H1 (cell line): ENCODE results near the gene PRRX2. TPM values are rescaled to one million over a fixed set of nuclear protein-coding genes. Genes with fewer than 3 reads are reported as not detected.

Experiments used
- CTCF ChIA-PET: fragments of 300-600 bp; sonication (Branson Sonifier 250); formaldehyde crosslinking; loops from one replicate; lab custom pipeline; 2021; ENCODE audit not compliant: partially characterized antibody; lab: Charles Lee
- POLR2A ChIA-PET: fragments of 300-600 bp; sonication (Branson Sonifier 250); formaldehyde crosslinking; loops from one replicate; lab custom pipeline; 2021; ENCODE audit warnings: inconsistent platforms; ENCODE audit not compliant: partially characterized antibody; lab: Charles Lee
- DNase-seq, 2 experiments: peaks; one replicate each; pipeline versions ENCODE4 v3.0.0 to v3.0.0-alpha.2; 2010 to 2022; ENCODE audit warnings: low spot score in 2 of 2, low read depth in 1 of 2, mixed read lengths in 1 of 2
- FAIRE-seq: peaks from 2 replicates; lab custom pipeline; 2011; peaks lifted over from hg19 to GRCh38; lab: Jason Lieb, UNC
- H2AFZ ChIP-seq: 2 replicates; pipeline ENCODE4 v1.8.1; 2012; ENCODE audit warnings: low read length, inconsistent platforms
- H2AK5ac ChIP-seq: 2 replicates; pipeline ENCODE4 v1.6.1; 2013; ENCODE audit warnings: low read depth, low read length
- H2BK120ac ChIP-seq: replicated peaks from 2 replicates; pipeline ENCODE3; 2013; ENCODE audit warnings: low read depth, low read length, inconsistent platforms
- H2BK12ac ChIP-seq: 2 replicates; pipeline ENCODE4 v1.6.1; 2013; ENCODE audit warnings: low read depth, low read length
- H2BK15ac ChIP-seq: 2 replicates; pipeline ENCODE4 v1.6.1; 2013; ENCODE audit warnings: low read length
- H2BK20ac ChIP-seq: 2 replicates; pipeline ENCODE4 v1.6.1; 2013; ENCODE audit warnings: low read length
- H2BK5ac ChIP-seq: 2 replicates; pipeline ENCODE4 v1.6.1; 2013; ENCODE audit warnings: low read depth, low read length
- H3K14ac ChIP-seq: 2 replicates; pipeline ENCODE4 v1.6.1; 2013; ENCODE audit warnings: inconsistent platforms; ENCODE audit not compliant: insufficient read length
- H3K18ac ChIP-seq: 2 replicates; pipeline ENCODE4 v1.6.1; 2013; ENCODE audit warnings: low read length; ENCODE audit errors: extremely low read depth
- H3K23ac ChIP-seq: 2 replicates; pipeline ENCODE4 v1.6.1; 2013; ENCODE audit warnings: inconsistent platforms; ENCODE audit not compliant: insufficient read length
- H3K23me2 ChIP-seq: 2 replicates; pipeline ENCODE4 v1.6.1; 2013; ENCODE audit warnings: low read depth, low read length
- H3K27ac ChIP-seq: 2 replicates; pipeline ENCODE4 v1.6.1; 2011; ENCODE audit warnings: low read depth, low read length, inconsistent platforms
- H3K27me3 ChIP-seq, 4 experiments: replicated peaks in 1 of 4; 1 replicate in 1 of 4; 2 replicates in 3 of 4; pipeline versions ENCODE4 v1.6.1 to v1.8.1; 2011 to 2013; ENCODE audit warnings: low read length in 3 of 4, mild to moderate bottlenecking in 3 of 4, inconsistent platforms in 2 of 4, mixed read lengths in 2 of 4, moderate library complexity in 1 of 4; ENCODE audit not compliant: control insufficient read depth in 3 of 4, insufficient read depth in 3 of 4; ENCODE audit errors: extremely low read depth in 1 of 4
- H3K36me3 ChIP-seq, 4 experiments: 2 replicates each; pipeline versions ENCODE4 v1.6.1 to v1.8.1; 2011 to 2013; ENCODE audit warnings: mild to moderate bottlenecking in 4 of 4, low read length in 3 of 4, moderate library complexity in 2 of 4, control low read depth in 1 of 4, inconsistent platforms in 1 of 4; ENCODE audit not compliant: insufficient read depth in 4 of 4, control insufficient read depth in 2 of 4
- H3K4ac ChIP-seq: replicated peaks from 2 replicates; pipeline ENCODE3; 2013; ENCODE audit warnings: low read length, low read depth, mixed read lengths, inconsistent platforms; ENCODE audit not compliant: insufficient read length
- H3K4me1 ChIP-seq, 4 experiments: replicated peaks in 1 of 4; 1 replicate in 1 of 4; 2 replicates in 3 of 4; pipeline versions ENCODE4 v1.6.1 to v1.8.1; 2011 to 2013; ENCODE audit warnings: low read length in 3 of 4, inconsistent platforms in 2 of 4, mixed read lengths in 1 of 4; ENCODE audit not compliant: insufficient read depth in 4 of 4, control insufficient read depth in 3 of 4
- H3K4me2 ChIP-seq, 2 experiments: 2 replicates each; pipeline versions ENCODE4 v1.6.1 to v1.8.1; 2011 to 2013; ENCODE audit warnings: low read depth in 2 of 2, low read length in 2 of 2, control low read depth in 1 of 2, inconsistent platforms in 1 of 2, mild to moderate bottlenecking in 1 of 2; ENCODE audit not compliant: insufficient read depth in 1 of 2
- H3K4me3 ChIP-seq, 4 experiments: fragments of 200-600, 300-600 bp in 1 of 4; sonication (generic), shearing (Covaris generic), sonication (Bioruptor Twin) in 1 of 4; 2 replicates each; pipeline versions ENCODE4 v1.5.1 to v1.8.1; 2011 to 2016; ENCODE audit warnings: low read length in 4 of 4, low read depth in 3 of 4, control low read depth in 2 of 4, inconsistent platforms in 2 of 4, mild to moderate bottlenecking in 2 of 4, mixed read lengths in 1 of 4, moderate library complexity in 1 of 4; ENCODE audit not compliant: insufficient read depth in 2 of 4; ENCODE audit errors: extremely low read depth in 1 of 4
- H3K56ac ChIP-seq: replicated peaks from 2 replicates; pipeline ENCODE3; 2013; ENCODE audit warnings: low read depth, mild to moderate bottlenecking, mixed read lengths, low read length, inconsistent platforms; ENCODE audit not compliant: insufficient read length
- H3K79me1 ChIP-seq: 2 replicates; pipeline ENCODE4 v1.6.1; 2013; ENCODE audit warnings: low read depth, low read length, control low read depth
- H3K79me2 ChIP-seq, 2 experiments: 2 replicates each; pipeline versions ENCODE4 v1.6.1 to v1.8.1; 2012 to 2013; ENCODE audit warnings: low read length in 2 of 2, mild to moderate bottlenecking in 2 of 2, inconsistent platforms in 1 of 2; ENCODE audit not compliant: insufficient read depth in 2 of 2, control insufficient read depth in 1 of 2
- H3K9ac ChIP-seq, 4 experiments: replicated peaks in 1 of 4; 1 replicate in 1 of 4; 2 replicates in 3 of 4; pipeline versions ENCODE4 v1.6.1 to v1.8.1; 2011 to 2013; ENCODE audit warnings: low read depth in 3 of 4, low read length in 3 of 4, control low read depth in 2 of 4, mild to moderate bottlenecking in 2 of 4, moderate library complexity in 2 of 4, inconsistent platforms in 1 of 4; ENCODE audit errors: extremely low read depth in 1 of 4
- H3K9me3 ChIP-seq, 2 experiments: 2 replicates each; pipeline versions ENCODE4 v1.6.1 to v1.8.1; 2012 to 2013; ENCODE audit warnings: mild to moderate bottlenecking in 2 of 2, moderate library complexity in 2 of 2, control low read depth in 1 of 2, inconsistent platforms in 1 of 2, low read depth in 1 of 2, low read length in 1 of 2, mixed read lengths in 1 of 2; ENCODE audit not compliant: insufficient read depth in 2 of 2
- H4K20me1 ChIP-seq, 2 experiments: replicated peaks in 1 of 2; 2 replicates each; pipeline versions ENCODE3 to v1.8.1; 2011 to 2013; ENCODE audit warnings: inconsistent platforms in 2 of 2, low read length in 2 of 2, mild to moderate bottlenecking in 1 of 2; ENCODE audit not compliant: insufficient read depth in 2 of 2, control insufficient read depth in 1 of 2
- H4K5ac ChIP-seq: 2 replicates; pipeline ENCODE4 v1.6.1; 2013; ENCODE audit warnings: low read length, low read depth, mixed read lengths, inconsistent platforms; ENCODE audit not compliant: insufficient read length
- H4K8ac ChIP-seq: 2 replicates; pipeline ENCODE4 v1.8.0; 2013; ENCODE audit warnings: mild to moderate bottlenecking, moderate library complexity, low read length, inconsistent platforms; ENCODE audit not compliant: insufficient read depth; ENCODE audit errors: extremely low read depth
- H4K91ac ChIP-seq: replicated peaks from 2 replicates; pipeline ENCODE3; 2013; ENCODE audit warnings: low read length, mixed read lengths, inconsistent platforms; ENCODE audit not compliant: insufficient read length
- ASH2L ChIP-seq: fragments of 200-600, 300-600 bp; sonication (generic); IDR thresholded peaks from one replicate; pipeline ENCODE4 v1.7.1; 2017; ENCODE audit warnings: low read length
- EGR1 ChIP-seq: IDR thresholded peaks from 2 replicates; pipeline ENCODE4 v1.6.1; 2011; ENCODE audit warnings: low read depth, low read length, borderline replicate concordance
- KDM4A ChIP-seq: IDR thresholded peaks from one replicate; pipeline ENCODE4 v1.7.1; 2012; ENCODE audit warnings: low read depth, mild to moderate bottlenecking, moderate library complexity, low read length, inconsistent platforms; ENCODE audit not compliant: severe bottlenecking
- POLR2AphosphoS5 ChIP-seq: IDR thresholded peaks from 2 replicates; pipeline ENCODE4 v1.6.1; 2011; ENCODE audit warnings: low read depth, low read length
- RAD21 ChIP-seq, 2 experiments: IDR thresholded peaks in 1 of 2; conservative IDR thresholded peaks in 1 of 2; 2 replicates each; pipeline ENCODE4 v1.6.1; 2011; ENCODE audit warnings: low read depth in 2 of 2, low read length in 2 of 2, improper control_type of control experiment in 1 of 2, inconsistent platforms in 1 of 2, mild to moderate bottlenecking in 1 of 2, moderate library complexity in 1 of 2
- RNF2 ChIP-seq: fragments of 200-900, 300-1000 bp; sonication (generic); IDR thresholded peaks from 2 replicates; pipeline ENCODE4 v1.7.1; 2016; ENCODE audit warnings: borderline replicate concordance, low read depth, mild to moderate bottlenecking, antibody characterized with exemption, low read length; ENCODE audit not compliant: poor library complexity, severe bottlenecking; ENCODE audit errors: missing control alignments
- SAP30 ChIP-seq: fragments of 300-600 bp; sonication (generic); IDR thresholded peaks from 2 replicates; pipeline ENCODE4 v1.7.1; 2012; ENCODE audit warnings: low read length, moderate library complexity, mild to moderate bottlenecking, inconsistent platforms; ENCODE audit not compliant: insufficient read depth, insufficient replicate concordance
- SRF ChIP-seq: IDR thresholded peaks from 2 replicates; pipeline ENCODE4 v1.6.1; 2011; ENCODE audit warnings: mild to moderate bottlenecking, low read depth, low read length, moderate library complexity
- TBP ChIP-seq: IDR thresholded peaks from 2 replicates; pipeline ENCODE4 v1.6.1; 2011; ENCODE audit warnings: low read depth, low read length, improper control_type of control experiment
- TCF12 ChIP-seq: IDR thresholded peaks from 2 replicates; pipeline ENCODE4 v1.6.1; 2011; ENCODE audit warnings: low read depth, mild to moderate bottlenecking, low read length
- WGBS, 2 experiments: shearing (Covaris generic) in 1 of 2; methylation state at CpG; one replicate each; pipeline versions ENCODE4 v1.1.6 to v1.1.7; 2013 to 2015; ENCODE audit warnings: low lambda C conversion rate in 2 of 2, mixed read lengths in 2 of 2, inconsistent platforms in 1 of 2, low coverage in 1 of 2, missing lambda C conversion rate in 1 of 2; ENCODE audit not compliant: insufficient replicate concordance in 2 of 2, insufficient coverage in 1 of 2, insufficient read length in 1 of 2; ENCODE audit errors: extremely low coverage in 1 of 2, missing lambda C conversion rate in 1 of 2; 5-methylcytosine and 5-hydroxymethylcytosine counted together
- polyA plus RNA-seq, 7 experiments: library from polyadenylated mRNA; depleted of rRNA in 3 of 7; stranded (reverse) in 5 of 7; unstranded in 2 of 7; fragments of >200 nt in 5 of 7; fragments of 200-250 nt in 2 of 7; gene quantifications; 1 replicate in 5 of 7; 2 replicates in 1 of 7; 4 replicates in 1 of 7; pipeline versions ENCODE4 v1.2.1 to v1.2.3, GENCODE V29; 2011 to 2013; ENCODE audit warnings: missing spikeins in 2 of 7, mixed read lengths in 2 of 7
- total RNA-seq: library from RNA; stranded (reverse); fragmentation: NEBNext Ultra II Directional; extraction: Animal tissue kit (Norgen Biotek cat#: 25700); gene quantifications from 2 replicates; pipeline ENCODE4 v1.2.1, GENCODE V29; 2021

Gene PRRX2
- total and polyA plus RNA-seq, 2 of the 8 experiments (the other 6 are each of a cell fraction or from before 2014, with no cell fraction given) = 5.8 to 9.2 TPM

DNA sequence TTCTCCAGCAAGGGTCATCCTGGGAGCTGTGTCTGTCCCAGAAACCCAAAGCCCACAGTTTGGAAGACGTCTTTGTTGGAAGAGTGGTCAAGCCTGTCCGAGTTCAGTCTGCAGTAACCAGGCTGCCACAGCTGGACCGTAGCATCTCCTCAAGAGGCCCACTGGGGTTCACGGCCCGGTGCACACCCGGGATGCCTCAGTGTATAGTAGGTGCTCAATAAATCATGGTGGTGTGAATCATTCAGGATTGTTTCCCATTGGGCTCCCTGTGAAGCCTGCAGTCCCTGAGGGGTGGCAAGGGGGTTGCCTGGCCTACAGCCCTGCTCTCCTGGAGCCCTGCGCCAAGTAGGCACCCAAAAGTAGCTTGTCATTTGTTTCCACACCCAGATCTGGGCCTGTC lies 10.3 kb upstream of the PRRX2 start:
- no peaks in the 10 kb centered on the region for H3K9me3 ChIP-seq
- H3K9ac ChIP-seq = no peak overlapping the region
- no peak overlapping the region for H2BK5ac ChIP-seq
- DNase-seq = no peak
- no peaks in the 10 kb centered on the region for H4K20me1 ChIP-seq
- H3K4me3 ChIP-seq = no peak overlapping the region
- H3K23me2 ChIP-seq = no peaks in the 10 kb centered on the region
- no peaks in the 10 kb centered on the region for H3K36me3 ChIP-seq
- WGBS, 2 experiments = 81% methylated on average over 7 of the region's 7 CpGs; no CpG with 5 or more reads in 1 of the 2 experiments
- no peak overlapping the region for H4K8ac ChIP-seq
- CTCF ChIA-PET = interaction anchor here (0.6 to 3.3 kb wide), 3 partner anchors 9 to 127 kb away, joined by 3 to 14 read pairs (median 11); no protein-coding TSS in a partner anchor
- no peaks in the 10 kb centered on the region for H3K79me1 ChIP-seq
- H2BK20ac ChIP-seq = no peak overlapping the region
- no peak overlapping the region for H2AFZ ChIP-seq
- H3K23ac ChIP-seq = no peak overlapping the region
- H3K27ac ChIP-seq = no peak overlapping the region
- H2BK12ac ChIP-seq = no peak overlapping the region
- no peak overlapping the region for H2BK120ac ChIP-seq
- H3K56ac ChIP-seq = no peak overlapping the region
- H3K79me2 ChIP-seq = no peaks in the 10 kb centered on the region
- H2AK5ac ChIP-seq = no peak overlapping the region
- no peak overlapping the region; the same call in 1 of the 2 replicates for H3K18ac ChIP-seq
- TF ChIP-seq KDM4A (no peak), TBP (no peak), RAD21 (IDR thresholded peaks at IDR 0.05 in 1 of 2, conservative IDR thresholded peaks at IDR 0.05 in 1 of 2; ENCODE audit: low read depth in 2 of 2, low read length in 2 of 2) (no peak), SAP30 (no peak), ASH2L (no peak), POLR2AphosphoS5 (no peak), RNF2 (no peak), SRF (no peak), EGR1 (no peak), TCF12 (no peak)
- TF ChIP-seq, all 59 proteins: peak for 0
- no peaks in the 10 kb centered on the region; a peak in 1 of 7 replicates for H3K27me3 ChIP-seq
- H3K14ac ChIP-seq = no peak overlapping the region
- H4K5ac ChIP-seq = no peak overlapping the region
- no peak for FAIRE-seq
- H3K4me2 ChIP-seq = no peak overlapping the region
- H4K91ac ChIP-seq = no peak overlapping the region
- POLR2A ChIA-PET = interaction anchor here (1.4 kb wide), 1 partner anchor 12 kb away, joined by 3 read pairs; no protein-coding TSS in a partner anchor
- no peak overlapping the region for H3K4ac ChIP-seq
- no peak overlapping the region for H2BK15ac ChIP-seq
- no peaks in the 10 kb centered on the region for H3K4me1 ChIP-seq
